Spleen (tissue), 7 donors: ENCODE results near the gene OPCML.

Experiments used
- CTCF ChIP-seq, 11 experiments: fragments of 200-600 bp in 7 of 11; fragments of 450-650 bp in 4 of 11; sonication (generic) in 4 of 11; IDR thresholded peaks in 8 of 11; conservative IDR thresholded peaks in 3 of 11; 1 replicate in 7 of 11; 2 replicates in 4 of 11; pipeline versions ENCODE4 v1.4.0 to v1.8.0; 2016 to 2021; ENCODE audit warnings: antibody characterized with exemption in 11 of 11, inconsistent platforms in 4 of 11, mild to moderate bottlenecking in 1 of 11
- POLR2A ChIP-seq, 3 donors: fragments of 450-650 bp; IDR thresholded peaks; one replicate each; pipeline ENCODE4 v1.5.1; 2017; ENCODE audit warnings: antibody characterized with exemption in 3 of 3, mild to moderate bottlenecking in 1 of 3
- donor health status: DM: no; HTN: no; CAD: no; lungs with moderate emphysema.
- donor health status: DM: no; HTN: no; CAD: no.
- donor health status: DM: no; HTN: no; CAD: no.

- TF ChIP-seq CTCF (IDR thresholded peaks at IDR 0.05 in 8 of 11, conservative IDR thresholded peaks at IDR 0.05 in 3 of 11) (no peak), POLR2A (IDR thresholded peaks at IDR 0.05) (no peak)
These were observed 1126.6 kb downstream of the OPCML start for GRCh38 chr11:132405728-132406127.
